HG03159 (cell line): Measurements from ENCODE around the gene TTC38.

ENCODE experiments used
- ATAC-seq: cut with Tn5 transposase; IDR thresholded peaks from one replicate; pipeline ENCODE4 v1.9.1; 2021; ENCODE audit warnings: mild to moderate bottlenecking, moderate library complexity; ENCODE audit not compliant: unreplicated experiment

The TTC38 gene

DNA sequence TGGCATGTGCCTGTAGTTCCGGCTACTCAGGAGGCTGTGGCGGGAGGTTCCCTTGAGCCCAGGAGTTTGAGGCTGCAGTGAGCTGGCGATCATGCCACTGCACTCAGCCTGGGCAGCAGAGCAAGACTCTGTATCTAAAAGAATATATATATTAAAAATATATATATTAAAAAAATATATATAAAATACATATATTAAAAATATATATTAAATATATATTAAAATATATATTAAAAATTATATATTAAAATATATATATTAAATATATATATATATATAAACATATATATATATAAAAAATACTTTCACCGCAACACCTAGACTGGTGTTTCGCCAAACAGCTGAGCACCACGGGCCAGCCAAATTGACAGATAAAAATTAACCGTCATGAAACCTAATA lies 8.8 kb downstream of the TTC38 start:
- no peak for ATAC-seq

DNA sequence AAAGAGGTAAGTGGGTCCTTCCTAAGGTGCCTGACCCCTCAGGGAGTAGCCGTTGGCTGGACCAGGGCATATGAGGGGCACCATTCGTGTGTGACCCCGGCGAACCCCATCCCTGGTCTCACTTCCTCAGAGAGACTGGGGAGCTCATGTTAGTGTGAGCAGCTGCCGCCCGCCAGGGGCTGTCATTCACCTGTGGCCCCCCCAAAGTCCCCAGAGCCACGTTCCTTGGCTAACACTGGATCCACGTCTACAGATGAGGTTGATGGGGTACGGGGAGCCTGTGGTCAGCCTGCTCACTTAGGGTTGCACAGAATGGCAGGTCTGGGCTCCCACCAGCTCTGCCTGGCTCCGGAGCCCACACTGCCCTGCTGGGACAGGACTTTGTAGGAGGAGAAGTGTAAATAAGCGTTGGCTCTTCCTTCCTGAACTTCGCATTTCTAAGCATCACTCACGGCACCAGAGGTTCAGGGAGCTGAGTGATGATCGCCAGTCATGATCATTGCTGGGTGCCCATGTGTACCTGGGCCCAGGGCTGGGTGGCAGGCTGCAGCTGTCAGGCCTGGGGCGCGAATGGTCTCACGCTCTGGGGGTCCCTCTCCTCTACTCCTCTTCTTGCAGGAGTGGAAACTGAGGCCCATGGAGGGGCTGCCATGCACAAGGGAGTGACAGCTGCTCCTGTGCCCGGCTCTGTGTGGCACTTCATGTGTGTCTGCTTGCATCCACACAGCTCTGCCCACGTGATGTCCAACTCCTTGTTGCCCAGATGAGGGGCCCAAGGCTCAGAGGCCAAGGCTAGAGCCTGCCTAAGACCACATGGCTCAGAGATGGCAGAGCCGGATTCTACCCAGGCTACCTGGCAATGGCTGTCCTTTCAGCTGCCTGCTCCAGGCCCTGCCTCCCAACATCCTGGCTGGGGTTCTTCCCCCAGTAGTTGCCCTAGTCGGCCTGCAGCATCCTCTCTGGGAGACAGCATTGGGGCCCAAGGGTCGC lies 11.1 kb downstream of the TTC38 start:
- no peak for ATAC-seq

DNA sequence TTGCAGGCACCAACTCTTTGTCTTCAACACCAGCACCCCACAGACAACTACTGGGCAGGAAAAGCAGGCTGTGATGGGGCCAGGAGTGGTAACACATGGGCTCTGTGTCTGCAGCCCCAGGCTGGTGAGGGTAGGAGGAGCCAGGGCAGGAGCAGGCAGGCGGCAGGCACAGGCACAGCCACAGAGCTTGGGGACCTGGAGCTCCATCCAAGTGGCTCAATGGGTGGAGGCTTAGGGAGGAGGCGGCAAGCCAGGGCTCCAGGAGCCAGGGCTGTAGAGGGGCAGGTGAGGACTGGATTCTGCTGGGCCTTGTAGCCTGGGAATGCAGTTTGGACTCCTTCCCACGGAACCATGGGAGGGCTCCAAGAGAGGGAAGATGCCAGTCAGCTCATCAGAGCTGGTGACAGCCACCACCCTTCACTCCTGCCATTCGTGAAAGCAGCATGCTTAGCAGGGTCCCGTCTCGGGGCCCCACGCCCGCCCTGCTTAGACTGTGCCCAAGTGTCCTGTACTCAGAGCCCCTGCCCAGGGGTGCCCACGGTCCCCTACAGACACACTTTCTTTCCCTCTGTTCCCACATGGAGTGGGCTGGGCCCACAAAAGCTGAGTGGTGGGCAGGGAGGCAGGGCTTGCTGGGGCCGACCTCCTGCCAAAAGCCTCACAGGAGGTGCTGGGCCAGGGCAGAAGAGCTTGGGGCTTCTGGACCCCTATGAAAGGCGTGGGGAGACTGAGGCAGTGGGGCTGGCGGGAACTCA lies 12.4 kb downstream of the TTC38 start:
- no peak for ATAC-seq

DNA sequence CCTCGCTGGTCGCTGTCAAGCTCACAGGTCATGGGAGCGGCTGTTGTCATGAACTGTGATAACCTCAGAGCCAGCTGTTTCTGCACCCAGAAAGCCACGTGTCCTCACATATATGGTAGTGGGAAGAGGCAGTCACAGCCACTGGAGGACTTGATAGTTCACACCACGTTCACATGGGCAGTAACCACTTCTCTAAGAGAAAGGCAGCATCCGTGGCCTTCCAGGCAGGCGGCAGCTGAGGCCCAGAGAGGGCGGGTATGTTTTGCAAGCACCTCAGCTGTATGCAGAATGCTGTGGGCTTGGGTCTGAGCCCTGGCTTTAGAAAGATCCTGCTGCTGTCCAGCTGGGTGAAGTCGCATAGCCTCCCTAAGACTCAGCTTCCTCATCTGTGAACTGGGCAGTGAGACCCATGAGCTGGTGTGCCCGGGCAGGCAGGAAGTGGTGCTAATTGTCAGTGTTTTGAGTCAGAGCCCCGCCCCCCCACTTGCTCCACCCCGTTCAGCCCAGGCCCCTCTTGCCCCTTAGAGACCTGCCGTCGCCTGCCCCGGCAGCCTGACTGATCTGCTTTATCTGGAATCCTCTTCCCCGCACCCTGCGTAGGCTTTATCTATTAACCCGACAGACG lies 13.3 kb downstream of the TTC38 start:
- ATAC-seq, result no peak

DNA sequence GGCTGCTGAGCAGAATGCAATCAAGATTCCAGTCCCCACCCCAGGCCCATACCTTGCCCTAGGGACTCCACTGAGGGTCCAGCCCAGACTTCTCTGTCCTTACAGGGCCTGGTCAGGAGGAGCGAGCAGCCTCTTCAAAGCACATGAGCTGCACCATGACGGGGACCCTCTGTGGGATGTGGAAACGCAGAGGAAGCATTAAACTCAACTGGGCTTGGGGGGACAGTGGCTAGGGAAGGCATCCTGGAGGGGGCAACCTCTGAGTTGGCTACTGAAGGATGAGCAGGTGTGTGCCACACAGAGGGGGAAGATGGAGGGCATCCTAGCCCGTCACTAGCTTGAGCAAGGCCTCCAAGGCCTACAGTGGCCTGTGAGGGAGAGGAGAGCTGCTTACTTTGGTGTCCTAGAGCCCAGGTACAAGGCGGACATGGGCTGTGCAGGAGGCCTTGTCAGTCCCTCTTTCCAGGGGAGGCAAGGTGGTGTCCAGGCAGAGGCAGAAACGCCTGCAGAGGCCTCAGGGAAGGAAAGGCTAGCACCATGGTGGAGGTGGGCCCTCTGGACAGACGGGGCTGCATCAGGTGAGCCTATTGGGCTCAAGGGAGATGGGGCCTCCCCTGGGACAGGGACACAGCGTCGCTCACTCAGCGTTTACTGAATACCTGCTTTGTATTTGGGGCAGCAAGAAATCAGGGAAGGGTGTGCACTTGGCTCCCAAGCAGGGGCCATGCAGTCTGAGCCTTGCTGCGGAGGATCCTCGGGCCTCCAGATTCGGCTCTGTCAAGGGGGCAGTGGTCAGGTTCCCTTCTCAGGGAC lies 14.3 kb downstream of the TTC38 start:
- ATAC-seq, result no peak

DNA sequence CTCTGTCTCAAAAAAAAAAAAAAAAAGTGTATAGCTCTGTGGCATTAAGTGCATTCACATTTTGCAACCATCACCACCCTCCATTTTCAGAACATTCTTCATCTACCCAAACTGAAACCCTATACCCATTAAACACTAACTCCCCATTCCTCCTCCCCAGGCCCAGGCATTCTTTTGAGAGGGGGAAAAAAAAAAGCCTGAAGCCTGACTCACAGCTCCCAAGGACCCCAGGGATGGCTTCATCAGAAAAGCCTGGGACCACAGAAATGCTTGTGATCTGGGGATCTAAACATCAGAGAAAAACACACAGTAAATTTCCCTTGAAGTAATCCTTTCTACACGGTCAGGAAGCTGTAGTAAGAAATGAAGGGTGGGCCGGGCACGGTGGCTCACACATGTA lies 18.2 kb downstream of the TTC38 start:
- ATAC-seq, result no peak

DNA sequence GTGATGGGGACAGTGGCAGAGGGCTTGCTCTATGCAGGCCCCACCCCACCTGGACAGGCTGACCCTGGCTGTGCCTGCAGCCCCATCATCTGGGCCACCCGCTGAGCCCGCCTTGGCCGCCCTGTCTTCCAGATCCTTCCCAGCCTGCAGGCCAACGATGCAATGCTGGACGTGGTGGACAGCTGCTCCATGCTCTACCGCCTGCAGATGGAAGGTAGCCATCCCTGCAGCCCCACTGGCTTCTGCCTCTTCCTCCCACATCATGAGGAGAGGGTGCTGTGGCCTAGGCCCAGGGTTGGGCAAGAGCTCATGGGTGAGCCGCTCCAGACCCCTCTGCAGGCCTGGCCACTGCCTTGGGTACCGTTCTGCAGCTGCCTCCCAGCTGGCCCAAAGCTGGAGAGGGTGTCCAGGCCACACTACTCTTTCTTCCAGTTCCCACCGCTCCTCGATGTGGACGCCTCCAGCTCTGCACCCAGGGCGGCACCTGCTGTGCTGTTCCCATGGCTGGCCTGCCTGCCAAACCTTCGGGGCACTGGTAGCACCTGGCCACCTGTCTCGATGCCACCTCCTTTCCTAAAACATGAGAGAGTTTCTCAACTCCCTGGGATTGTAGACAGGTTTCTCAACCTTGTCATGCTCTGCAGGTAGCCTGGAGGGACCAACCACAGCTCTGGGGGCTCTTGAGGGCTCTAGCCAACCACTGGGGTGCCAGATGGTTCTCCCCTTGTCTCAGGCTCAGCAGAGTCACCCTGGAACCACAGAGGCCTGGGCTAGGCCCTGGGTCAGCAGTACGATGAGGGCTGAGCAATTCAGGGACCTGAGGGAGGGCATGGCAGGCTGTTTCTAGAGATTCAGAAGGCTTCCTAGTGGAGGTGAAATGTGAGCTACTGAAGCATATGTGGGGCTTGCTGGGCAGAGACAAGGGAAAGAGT lies 19.4 kb downstream of the TTC38 start:
- no peak for ATAC-seq

DNA sequence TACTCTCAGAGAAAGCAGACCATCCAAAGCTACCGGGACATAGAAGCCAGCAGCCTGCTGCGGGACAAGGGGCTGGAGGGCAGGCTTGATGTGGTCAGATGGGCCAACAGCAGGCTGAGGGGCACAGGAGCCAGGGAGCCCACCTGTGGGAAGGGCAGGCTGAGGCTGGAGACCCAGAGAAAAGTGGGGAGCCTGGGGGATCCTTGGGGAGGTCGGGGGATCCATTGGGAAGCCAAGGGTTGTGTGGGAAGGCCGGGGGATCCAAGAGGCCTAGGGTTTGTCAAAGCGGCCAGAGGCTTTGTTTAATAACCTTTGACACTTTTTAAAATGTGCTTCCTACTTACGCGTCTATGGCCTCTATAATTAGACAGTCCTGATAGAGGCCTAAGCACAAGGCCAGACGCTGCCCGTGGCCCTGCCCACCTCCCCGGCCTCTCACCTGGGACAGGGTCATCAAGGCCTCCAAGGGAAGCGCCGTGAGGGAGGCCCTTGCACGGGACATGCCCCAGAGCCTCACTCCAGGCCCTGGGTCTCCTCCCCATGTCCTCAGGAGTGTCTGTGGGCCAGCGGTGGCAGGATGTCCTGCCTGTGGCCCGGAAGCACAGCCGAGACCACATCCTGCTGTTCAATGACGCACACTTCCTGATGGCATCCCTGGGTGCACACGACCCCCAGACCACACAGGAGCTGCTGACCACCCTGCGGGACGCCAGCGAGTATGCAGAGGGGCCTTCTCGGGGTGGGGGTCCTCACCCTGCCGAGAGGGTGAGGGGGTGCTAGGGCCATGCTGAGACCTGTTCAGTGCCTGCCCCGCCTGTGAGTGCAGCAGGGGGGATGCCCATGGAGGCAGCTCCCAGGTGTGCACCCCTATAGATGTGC lies 20.3 kb downstream of the TTC38 start:
- ATAC-seq, result peak; percentile 65

DNA sequence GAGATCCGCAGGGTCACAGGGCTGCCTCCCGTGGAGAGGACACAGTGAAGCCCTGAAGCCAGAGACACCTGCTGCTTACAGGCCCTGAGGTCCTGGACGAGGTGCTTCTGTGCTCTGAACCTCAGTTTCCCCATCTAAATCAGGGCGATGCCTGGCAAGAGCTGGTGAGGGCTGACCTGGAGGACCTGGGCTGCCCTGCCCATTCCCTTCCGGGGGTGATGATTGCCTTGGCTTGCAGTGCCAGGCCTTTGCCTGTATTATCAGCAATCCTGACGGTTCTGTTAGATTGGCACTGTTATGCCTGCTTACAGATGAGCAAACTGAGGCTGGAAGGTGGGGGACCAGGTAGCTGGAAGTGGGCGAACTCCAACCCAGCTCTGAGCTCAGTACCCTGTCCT lies 21.0 kb downstream of the TTC38 start:
- no peak for ATAC-seq

DNA sequence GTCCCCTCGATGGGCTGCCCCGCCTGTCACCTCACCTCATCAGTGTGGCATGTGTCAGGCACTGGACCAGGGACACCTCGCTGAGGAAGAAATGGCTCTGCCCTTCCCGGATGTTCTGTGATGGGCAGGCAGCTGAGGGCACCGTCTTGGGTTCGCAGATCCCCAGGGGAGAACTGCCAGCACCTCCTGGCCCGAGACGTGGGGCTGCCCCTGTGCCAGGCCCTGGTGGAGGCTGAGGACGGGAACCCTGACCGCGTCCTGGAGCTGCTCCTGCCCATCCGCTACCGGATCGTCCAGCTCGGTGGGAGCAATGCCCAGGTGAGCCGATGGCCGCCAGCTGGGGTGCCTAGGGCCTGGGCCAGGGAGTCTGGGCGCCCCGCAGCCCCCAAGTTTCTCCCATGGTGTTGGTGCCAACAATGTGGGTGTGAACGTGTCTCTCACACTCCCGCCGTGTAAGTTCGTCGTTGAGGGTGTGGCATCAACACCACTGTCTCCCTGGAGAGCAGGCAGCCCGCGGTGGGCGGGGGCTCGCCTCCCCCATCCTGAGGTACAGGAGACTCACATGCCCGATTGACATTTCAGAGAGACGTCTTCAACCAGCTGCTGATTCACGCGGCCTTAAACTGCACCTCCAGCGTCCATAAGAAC lies 21.6 kb downstream of the TTC38 start:
- ATAC-seq, result no peak

DNA sequence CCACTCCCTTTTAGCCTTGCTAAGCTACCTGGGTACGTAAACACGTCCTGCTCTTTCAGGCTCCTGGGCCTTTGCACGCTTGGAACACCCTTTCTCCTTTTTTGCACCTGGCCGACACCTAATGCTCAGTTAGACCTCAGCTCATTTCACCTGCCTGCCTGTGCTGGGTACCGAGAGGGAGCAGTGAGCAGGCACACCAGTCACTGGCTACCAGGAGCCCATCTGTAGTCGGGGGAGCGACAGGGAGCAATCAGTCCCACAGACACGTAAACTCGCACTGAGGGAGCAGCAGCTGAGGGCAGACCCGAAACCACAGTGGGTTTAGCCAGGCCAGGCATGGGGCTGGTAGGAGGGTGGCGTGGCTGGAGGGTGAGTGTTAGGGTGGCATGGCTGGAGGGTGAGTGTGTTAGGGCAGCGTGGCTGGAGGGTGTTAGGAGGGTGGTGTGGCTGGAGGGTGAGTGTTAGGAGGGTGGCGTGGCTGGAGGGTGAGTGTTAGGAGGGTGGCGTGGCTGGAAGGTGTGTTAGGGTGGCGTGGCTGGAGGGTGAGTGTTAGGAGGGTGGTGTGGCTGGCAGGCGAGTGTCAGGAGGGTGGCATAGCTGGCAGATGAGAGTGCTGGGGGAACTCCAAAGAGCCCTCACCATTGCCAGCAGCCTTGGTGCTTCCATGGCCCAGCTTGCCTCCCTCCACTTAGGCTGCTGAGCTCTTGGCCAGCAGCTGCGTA lies 22.5 kb downstream of the TTC38 start:
- ATAC-seq, result no peak

DNA sequence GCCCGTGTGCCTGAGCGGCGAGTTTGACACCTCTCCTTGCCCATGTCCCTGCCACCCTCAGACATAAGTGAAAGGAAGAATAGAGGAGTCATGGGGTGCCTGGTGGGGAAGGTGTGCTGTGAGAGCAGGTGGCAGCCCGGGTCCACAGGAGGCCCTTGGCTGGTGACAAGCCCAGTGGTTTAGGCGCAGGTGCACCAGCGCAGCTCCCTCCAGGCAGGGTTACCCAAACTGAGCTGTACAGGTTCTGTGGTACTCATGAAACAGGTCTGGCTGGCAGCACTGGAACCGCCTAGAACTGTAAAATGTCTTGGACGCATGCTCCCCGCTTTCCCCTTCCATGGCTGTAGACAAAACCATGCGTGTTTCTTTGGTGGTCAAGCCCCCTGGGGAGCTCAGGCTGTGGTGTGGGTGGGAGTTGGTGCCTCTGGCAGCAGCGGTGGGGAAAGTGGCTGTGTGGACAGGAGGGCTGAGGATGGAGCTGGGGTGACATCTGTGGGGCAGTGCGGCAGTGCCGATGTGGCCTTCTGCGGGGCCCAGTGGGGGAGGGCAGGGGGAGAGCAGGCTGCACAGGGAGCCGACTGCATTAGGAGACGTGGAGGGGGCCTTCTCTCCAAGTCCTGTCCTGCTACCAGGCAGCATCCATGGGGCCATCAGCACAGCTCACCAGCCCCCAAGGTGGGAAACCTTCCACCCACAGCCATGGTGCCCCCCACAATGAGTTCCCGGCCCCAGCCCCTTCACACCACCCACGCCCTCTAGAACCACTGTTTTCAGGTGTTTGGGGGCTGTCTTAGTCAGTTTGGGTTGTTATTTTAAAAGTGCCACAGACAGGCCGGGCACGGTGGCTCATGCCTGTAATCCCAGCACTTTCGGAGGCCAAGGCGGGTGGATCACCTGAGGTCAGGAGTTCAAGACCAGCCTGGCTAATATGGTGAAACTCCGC lies 23.3 kb downstream of the TTC38 start:
- no peak for ATAC-seq

DNA sequence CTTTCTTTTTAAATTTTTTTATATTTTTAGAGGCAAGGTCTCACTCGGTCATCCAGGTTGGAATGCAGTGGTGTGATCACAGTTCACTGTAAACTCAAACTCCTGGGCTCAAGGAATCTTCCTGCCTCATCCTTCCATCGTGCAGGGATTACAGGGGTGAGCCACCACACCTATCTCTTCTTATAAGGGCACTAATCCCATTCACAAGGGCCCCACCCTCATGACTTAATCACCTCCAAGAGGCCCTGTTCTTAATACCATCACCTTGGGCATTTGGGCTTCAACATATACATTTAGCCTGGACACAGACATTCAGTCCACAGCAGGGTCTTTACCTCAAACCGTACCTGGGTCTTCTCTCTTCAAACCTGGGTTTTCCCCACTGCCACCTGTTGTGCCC lies 24.4 kb downstream of the TTC38 start:
- no peak for ATAC-seq

DNA sequence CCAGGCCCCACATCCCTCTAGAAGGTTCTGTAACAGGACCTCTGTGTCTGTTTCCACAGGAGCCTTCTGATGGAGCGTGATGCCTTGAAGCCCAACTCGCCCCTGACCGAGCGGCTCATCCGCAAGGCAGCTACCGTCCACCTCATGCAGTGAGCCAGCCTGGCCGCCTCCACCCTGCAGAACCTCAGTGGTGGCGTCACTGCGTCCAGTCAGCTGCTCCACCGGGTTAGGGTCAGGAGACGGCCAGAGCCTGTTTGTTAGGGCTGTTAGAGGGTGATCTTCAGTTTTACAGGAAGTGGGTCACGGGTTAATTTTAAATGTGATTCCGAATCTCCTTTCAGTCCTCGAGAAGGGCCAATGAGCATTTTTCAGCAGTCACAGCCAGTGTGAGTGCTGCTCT lies 24.9 kb downstream of the TTC38 start:
- no peak for ATAC-seq

DNA sequence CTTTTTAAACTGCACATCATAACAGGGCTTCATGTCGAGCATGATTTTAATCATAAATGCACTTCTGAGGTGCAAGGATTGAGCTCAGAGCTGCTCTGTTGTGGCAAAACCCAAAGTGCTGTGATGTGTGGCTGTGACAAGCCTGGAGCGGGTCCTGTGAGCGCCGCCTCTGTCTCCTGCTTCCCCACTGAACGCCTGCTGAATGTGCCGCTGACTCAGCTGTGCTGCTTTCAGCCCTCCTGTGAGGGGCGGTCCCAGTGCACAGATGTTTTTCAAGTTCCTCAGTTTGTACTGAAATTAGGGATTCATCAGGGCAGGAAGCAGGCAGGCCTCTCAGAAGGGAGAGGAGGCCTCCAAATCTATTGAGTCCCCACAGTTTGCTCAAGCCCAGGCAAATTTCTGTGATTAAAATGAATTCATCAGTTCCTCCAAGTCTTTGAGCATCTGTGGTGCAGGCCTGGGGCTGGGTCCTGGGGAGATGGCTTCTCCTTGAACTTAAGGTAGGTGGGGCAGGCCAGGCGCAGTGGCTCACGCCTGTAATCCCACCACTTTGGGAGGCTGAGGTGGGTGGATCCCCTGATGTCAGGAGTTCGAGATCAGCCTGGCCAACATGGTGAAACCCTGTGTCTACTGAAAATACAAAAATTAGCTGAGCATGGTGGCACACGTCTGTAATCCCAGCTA lies 25.9 kb downstream of the TTC38 start:
- no peak for ATAC-seq

DNA sequence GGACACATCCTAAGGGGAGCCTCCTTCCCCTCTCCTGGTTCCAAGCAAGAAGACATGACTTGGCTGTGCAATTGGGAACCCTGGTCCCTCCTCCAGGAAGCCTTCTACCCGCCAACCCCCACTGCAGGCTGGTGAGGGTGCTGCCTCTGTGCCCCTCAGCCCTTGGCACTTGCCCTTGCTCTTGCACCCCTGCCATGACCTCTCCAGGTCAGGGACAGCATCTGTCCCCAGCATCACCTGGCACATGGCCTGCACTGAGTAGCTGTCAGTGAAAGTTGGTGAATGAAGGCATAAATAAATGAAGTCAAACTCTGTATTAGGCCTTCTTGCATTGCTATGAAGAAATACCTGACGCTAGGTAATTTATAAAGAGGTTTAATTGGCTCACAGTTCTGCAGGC lies 27.0 kb downstream of the TTC38 start:
- ATAC-seq, result no peak
